Measurements from ENCODE around the gene NANS. TPM values are rescaled to one million over a fixed set of nuclear protein-coding genes. Genes with fewer than 3 reads are reported as not detected.
A peak's percentile ranks its signal among the peaks of the same experiment; 100 is the strongest.

NANS gene
- total RNA-seq, 2 donors from 2014 or later, result 160 to 318 TPM

DNA sequence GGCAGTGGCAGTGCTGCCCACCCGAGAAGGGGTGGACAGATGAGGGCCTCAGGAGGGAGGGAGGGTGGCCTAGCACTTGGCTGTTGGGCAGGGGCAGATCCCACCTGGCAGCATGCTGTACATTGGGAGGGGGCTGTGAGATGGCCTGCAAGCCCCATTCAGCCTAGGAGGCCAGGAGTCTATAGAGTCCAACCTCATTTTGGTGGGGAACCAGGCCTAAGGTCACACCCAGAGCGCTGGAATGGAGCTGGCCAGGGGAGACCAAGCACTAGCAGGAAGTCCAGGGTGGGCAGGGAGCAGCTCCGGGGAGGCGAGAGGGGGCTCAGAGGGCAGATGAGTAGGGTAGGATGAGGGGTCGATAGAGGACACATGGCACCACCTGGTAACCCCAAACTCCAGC, 39.6 kb downstream of the NANS start:
- WGBS, result 93% methylated on average over 5 of the region's 5 CpGs
- TF ChIP-seq POLR2A (IDR thresholded peaks at IDR 0.05), result no peak
- TF ChIP-seq, protein P1, sequence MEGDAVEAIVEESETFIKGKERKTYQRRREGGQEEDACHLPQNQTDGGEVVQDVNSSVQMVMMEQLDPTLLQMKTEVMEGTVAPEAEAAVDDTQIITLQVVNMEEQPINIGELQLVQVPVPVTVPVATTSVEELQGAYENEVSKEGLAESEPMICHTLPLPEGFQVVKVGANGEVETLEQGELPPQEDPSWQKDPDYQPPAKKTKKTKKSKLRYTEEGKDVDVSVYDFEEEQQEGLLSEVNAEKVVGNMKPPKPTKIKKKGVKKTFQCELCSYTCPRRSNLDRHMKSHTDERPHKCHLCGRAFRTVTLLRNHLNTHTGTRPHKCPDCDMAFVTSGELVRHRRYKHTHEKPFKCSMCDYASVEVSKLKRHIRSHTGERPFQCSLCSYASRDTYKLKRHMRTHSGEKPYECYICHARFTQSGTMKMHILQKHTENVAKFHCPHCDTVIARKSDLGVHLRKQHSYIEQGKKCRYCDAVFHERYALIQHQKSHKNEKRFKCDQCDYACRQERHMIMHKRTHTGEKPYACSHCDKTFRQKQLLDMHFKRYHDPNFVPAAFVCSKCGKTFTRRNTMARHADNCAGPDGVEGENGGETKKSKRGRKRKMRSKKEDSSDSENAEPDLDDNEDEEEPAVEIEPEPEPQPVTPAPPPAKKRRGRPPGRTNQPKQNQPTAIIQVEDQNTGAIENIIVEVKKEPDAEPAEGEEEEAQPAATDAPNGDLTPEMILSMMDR (IDR thresholded peaks at IDR 0.05), result no peak
- no peak for TF ChIP-seq POLR2AphosphoS5 (IDR thresholded peaks at IDR 0.05)
- DNase-seq (ENCODE audit: low spot score), result no peak
- H3K27ac ChIP-seq, result no peak overlapping the region
- peaks cover 24% of the 10 kb centered on the region for H3K4me1 ChIP-seq (replicated peaks)
- no peaks in the 10 kb centered on the region for H3K36me3 ChIP-seq
- intact Hi-C loops (cut with DNase I), result no loop called here
- no peaks in the 10 kb centered on the region for H3K9me3 ChIP-seq
- no peak overlapping the region for H3K4me3 ChIP-seq
- H3K27me3 ChIP-seq (replicated peaks; ENCODE audit: insufficient read depth), result no peaks in the 10 kb centered on the region

DNA sequence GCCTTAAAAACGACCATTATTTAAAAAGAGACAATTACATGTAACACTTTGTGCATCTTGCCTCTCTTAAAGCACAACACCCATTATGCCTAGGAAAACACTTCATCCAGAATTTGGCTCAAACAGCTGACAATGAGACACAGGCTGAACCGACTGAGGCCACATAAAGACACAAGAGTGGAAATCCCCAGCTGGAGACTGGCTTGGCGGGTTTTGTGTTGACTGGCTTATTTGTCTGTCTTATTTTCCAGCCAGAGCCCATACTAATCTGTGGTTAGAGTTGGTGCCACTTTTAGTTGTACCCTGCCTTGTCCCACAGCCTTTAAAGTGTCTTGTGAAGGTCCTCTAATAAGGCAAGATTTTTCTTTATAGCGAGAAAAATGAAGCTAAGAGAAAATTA, 41.3 kb downstream of the NANS start:
- no peak overlapping the region for H3K4me3 ChIP-seq
- no peaks in the 10 kb centered on the region for H3K9me3 ChIP-seq
- H3K36me3 ChIP-seq, result no peaks in the 10 kb centered on the region
- peak overlapping the region; percentile 58 to 79 for H3K27ac ChIP-seq
- WGBS, result 42% methylated on average over 4 of the region's 4 CpGs
- DNase-seq (ENCODE audit: low spot score), result peak; percentile 91
- H3K4me1 ChIP-seq (replicated peaks), result peaks cover 24% of the 10 kb centered on the region
- TF ChIP-seq, protein P1 (IDR thresholded peaks at IDR 0.05), result no peak
- peak; percentile 91 for TF ChIP-seq POLR2AphosphoS5 (IDR thresholded peaks at IDR 0.05)
- H3K27me3 ChIP-seq (replicated peaks; ENCODE audit: insufficient read depth), result no peaks in the 10 kb centered on the region
- intact Hi-C loops (cut with DNase I), result no loop called here

DNA sequence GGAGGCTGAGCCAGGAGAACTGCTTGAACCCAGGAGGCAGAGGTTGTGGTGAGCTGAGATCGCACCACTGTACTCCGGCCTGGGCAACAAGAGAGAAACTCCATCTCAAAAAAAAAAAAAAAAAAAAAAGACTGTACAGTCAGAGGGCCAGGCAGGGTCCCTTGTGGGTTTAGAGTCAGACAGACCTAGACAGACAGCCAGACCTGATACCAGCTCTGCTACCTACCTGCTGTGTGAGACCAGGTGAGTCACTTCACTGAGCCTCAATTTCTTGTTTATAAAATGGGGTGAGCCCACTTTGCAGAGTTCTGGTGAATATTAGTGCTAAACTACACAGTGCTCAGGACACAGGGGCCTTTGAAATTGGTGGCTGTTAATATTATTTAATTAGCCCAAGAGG, 42.8 kb downstream of the NANS start:
- Histone ChIP-seq H3K27ac (peak overlapping the region; percentile 58 to 79), H3K4me3 (no peak overlapping the region), H3K36me3 (no peaks in the 10 kb centered on the region), H3K4me1 (replicated peaks) (peaks cover 24% of the 10 kb centered on the region), H3K9me3 (no peaks in the 10 kb centered on the region), H3K27me3 (replicated peaks; ENCODE audit: insufficient read depth) (no peaks in the 10 kb centered on the region)
- TF ChIP-seq, protein P1 (IDR thresholded peaks at IDR 0.05), result no peak
- no peak for TF ChIP-seq POLR2AphosphoS5 (IDR thresholded peaks at IDR 0.05)
- WGBS, result 93% methylated on average over 2 of the region's 2 CpGs
- intact Hi-C loops (cut with DNase I), result no loop called here
- DNase-seq (ENCODE audit: low spot score), result no peak

DNA sequence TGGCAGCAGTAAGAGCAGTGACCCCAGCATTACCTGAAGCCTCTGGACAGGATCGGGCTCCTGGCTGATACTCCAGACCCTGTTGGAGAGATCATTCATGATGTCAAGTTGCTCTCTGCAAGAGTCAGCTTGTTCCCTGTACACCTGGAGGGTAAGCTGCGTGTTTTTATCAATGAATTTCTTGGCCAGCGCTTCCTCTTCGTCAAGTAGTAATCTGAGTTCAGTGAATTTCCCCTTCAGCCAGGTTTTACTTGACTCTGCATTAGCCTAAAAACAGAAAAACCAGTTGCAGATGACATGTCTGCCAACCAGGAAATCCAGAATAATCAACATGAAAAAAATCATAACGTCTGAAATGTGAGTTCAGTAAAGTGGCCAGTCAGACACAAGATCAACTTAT, 43.4 kb downstream of the NANS start:
- Histone ChIP-seq H3K27me3 (replicated peaks; ENCODE audit: insufficient read depth) (no peaks in the 10 kb centered on the region), H3K36me3 (no peaks in the 10 kb centered on the region), H3K9me3 (no peaks in the 10 kb centered on the region), H3K4me1 (replicated peaks) (peaks cover 24% of the 10 kb centered on the region), H3K4me3 (no peak overlapping the region), H3K27ac (peak overlapping the region; percentile 58 to 79)
- 48% methylated on average over 5 of the region's 5 CpGs for WGBS
- intact Hi-C loops (cut with DNase I), result no loop called here
- TF ChIP-seq, protein P1 (IDR thresholded peaks at IDR 0.05), result no peak
- peak; percentile 89 for TF ChIP-seq POLR2AphosphoS5 (IDR thresholded peaks at IDR 0.05)
- DNase-seq (ENCODE audit: low spot score), result peak; percentile 78

DNA sequence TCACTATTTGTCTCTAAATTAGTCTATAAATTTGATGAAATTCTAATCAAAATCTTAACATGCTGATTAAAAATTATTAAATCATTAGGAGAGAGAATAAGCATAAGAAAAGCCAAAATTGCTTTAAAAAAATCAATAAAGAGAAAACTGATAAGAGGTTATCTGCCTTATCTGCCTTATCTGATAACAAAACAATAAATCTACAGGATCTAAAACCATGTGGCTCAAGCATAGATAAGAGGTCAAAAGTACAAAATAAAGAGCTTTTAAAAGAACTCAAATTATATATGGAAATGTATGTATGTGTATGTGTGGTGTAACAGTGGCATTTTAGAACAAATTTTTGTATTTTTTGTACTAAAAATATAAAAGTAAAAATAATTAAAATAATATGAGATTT, 43.9 kb downstream of the NANS start:
- no peaks in the 10 kb centered on the region for H3K27me3 ChIP-seq (replicated peaks; ENCODE audit: insufficient read depth)
- intact Hi-C loops (cut with DNase I), result no loop called here

More for the DNA sequence above, 43.9 kb downstream of the NANS start:
- no peak for DNase-seq (ENCODE audit: low spot score)
- H3K27ac ChIP-seq, result peak overlapping the region; percentile 58 to 79
- no peak for TF ChIP-seq POLR2AphosphoS5 (IDR thresholded peaks at IDR 0.05)
- TF ChIP-seq POLR2A (IDR thresholded peaks at IDR 0.05), result no peak
- TF ChIP-seq, protein P1 (IDR thresholded peaks at IDR 0.05), result no peak
- peaks cover 24% of the 10 kb centered on the region for H3K4me1 ChIP-seq (replicated peaks)
- H3K9me3 ChIP-seq, result no peaks in the 10 kb centered on the region
- no peaks in the 10 kb centered on the region for H3K36me3 ChIP-seq
- no peak overlapping the region for H3K4me3 ChIP-seq
